ENCODE data around the gene CITED2. TPM values are rescaled to one million over a fixed set of nuclear protein-coding genes. Genes with fewer than 3 reads are reported as not detected.

CITED2 gene
- total and polyA plus RNA-seq, 9 donors: 164 to 350 (median 253) TPM

- no peak overlapping the region for H3K4me3 ChIP-seq
- H3K27me3 ChIP-seq: no peaks in the 10 kb centered on the region
- peaks cover 4% of the 10 kb centered on the region for H3K4me1 ChIP-seq (ENCODE audit: insufficient read depth)
- no peaks in the 10 kb centered on the region for H3K36me3 ChIP-seq
- TF ChIP-seq CTCF (IDR thresholded peaks at IDR 0.05) (no peak), POLR2A (IDR thresholded peaks at IDR 0.05) (no peak), EP300 (IDR thresholded peaks at IDR 0.05) (no peak)
- 15 to 37% (median 19%) methylated on average over 2 of the region's 2 CpGs for WGBS, 3 donors
- DNase-seq: no peak
- peaks cover 0 to 5% of the 10 kb centered on the region in 2 donors for H3K9me3 ChIP-seq
- H3K27ac ChIP-seq: no peak overlapping the region
- intact Hi-C loops (cut with DNase I): loop anchor here (10.0 kb wide), 5 partner anchors 74 to 554 kb away; partner anchors contain the start of genes HECA (in 2 of the 4) and TXLNB (in 1 of the 4)
Observed at GRCh38 chr6:139369068-139369467, 5.4 kb downstream of the CITED2 start.

GRCh38 chr6:139368661-139369060 lies 5.8 kb downstream of the CITED2 start:
- intact Hi-C loops (cut with DNase I): loop anchor here (10.0 kb wide), 5 partner anchors 74 to 554 kb away; partner anchors contain the start of genes HECA (in 2 of the 4) and TXLNB (in 1 of the 4)
- peaks cover 4% of the 10 kb centered on the region for H3K4me1 ChIP-seq (ENCODE audit: insufficient read depth)
- no peaks in the 10 kb centered on the region for H3K36me3 ChIP-seq
- no peak overlapping the region for H3K27ac ChIP-seq
- TF ChIP-seq POLR2A (IDR thresholded peaks at IDR 0.05) (no peak), EP300 (IDR thresholded peaks at IDR 0.05) (no peak), CTCF (IDR thresholded peaks at IDR 0.05) (no peak)
- 64 to 88% (median 82%) methylated on average over 1 of the region's 1 CpG for WGBS, 3 donors
- peaks cover 0 to 4% of the 10 kb centered on the region in 2 donors for H3K9me3 ChIP-seq
- H3K4me3 ChIP-seq: no peak overlapping the region
- DNase-seq: no peak
- H3K27me3 ChIP-seq: no peaks in the 10 kb centered on the region

GRCh38 chr6:139367810-139368351 lies 6.6 kb downstream of the CITED2 start:
- intact Hi-C loops (cut with DNase I): loop anchor here (10.0 kb wide), 5 partner anchors 73 to 553 kb away; partner anchors contain the start of genes HECA (in 2 of the 4) and TXLNB (in 1 of the 4)

GRCh38 chr6:139364982-139365379 lies 9.5 kb downstream of the CITED2 start:
- no peaks in the 10 kb centered on the region for H3K9me3 ChIP-seq
- H3K36me3 ChIP-seq: no peaks in the 10 kb centered on the region
- peaks cover 3% of the 10 kb centered on the region for H3K4me1 ChIP-seq (ENCODE audit: insufficient read depth)
- DNase-seq: no peak
- no peak for TF ChIP-seq EP300 (IDR thresholded peaks at IDR 0.05)
- no peak for TF ChIP-seq POLR2A (IDR thresholded peaks at IDR 0.05)
- no peak for TF ChIP-seq CTCF (IDR thresholded peaks at IDR 0.05)
- intact Hi-C loops (cut with DNase I): loop anchor here (5.0 to 10.0 kb wide), 6 partner anchors 70 to 550 kb away; partner anchors contain the start of genes HECA (in 2 of the 4) and TXLNB (in 1 of the 4)
- WGBS, 3 donors: 43 to 63% (median 51%) methylated on average over 3 of the region's 3 CpGs
- H3K27me3 ChIP-seq: no peaks in the 10 kb centered on the region
- H3K27ac ChIP-seq: no peak overlapping the region
- no peak overlapping the region for H3K4me3 ChIP-seq

More at GRCh38 chr6:139367810-139368351, 6.6 kb downstream of the CITED2 start:
- TF ChIP-seq EP300 (IDR thresholded peaks at IDR 0.05) (no peak), POLR2A (IDR thresholded peaks at IDR 0.05) (no peak), CTCF (IDR thresholded peaks at IDR 0.05) (no peak)
- Histone ChIP-seq H3K9me3 (no peaks in the 10 kb centered on the region), H3K36me3 (no peaks in the 10 kb centered on the region), H3K4me3 (no peak overlapping the region), H3K27me3 (no peaks in the 10 kb centered on the region), H3K4me1 (ENCODE audit: insufficient read depth) (peaks cover 4% of the 10 kb centered on the region), H3K27ac (no peak overlapping the region)
- no peak for DNase-seq
- 45 to 63% (median 48%) methylated on average over 8 of the region's 8 CpGs for WGBS, 3 donors

Measured in ovary (tissue), 9 donors.